A549 (cell line): ENCODE data around the gene JAZF1.

Source experiments
- CTCF ChIP-seq: fragments of >200 bp; sonication (Bioruptor Twin); formaldehyde crosslinking; IDR thresholded peaks from 3 replicates; pipeline ENCODE4 v1.5.1; 2016
- EHMT2 ChIP-seq: fragments of 200-600 bp; sonication (generic); IDR thresholded peaks from 2 replicates; pipeline ENCODE4 v1.6.1; 2016; ENCODE audit warnings: antibody characterized with exemption, low read depth, mild to moderate bottlenecking, moderate library complexity
- EP300 ChIP-seq, 2 experiments: fragments of >200 bp; sonication (Bioruptor Twin); formaldehyde crosslinking; IDR thresholded peaks; 2 replicates in 1 of 2; 3 replicates in 1 of 2; pipeline ENCODE4 v1.6.1; 2016 to 2017
- HDAC2 ChIP-seq: fragments of 200-600 bp; sonication (generic); IDR thresholded peaks from 2 replicates; pipeline ENCODE4 v1.6.1; 2016
- JUNB ChIP-seq: fragments of >200 bp; sonication (Bioruptor Twin); formaldehyde crosslinking; IDR thresholded peaks from 2 replicates; pipeline ENCODE4 v1.6.1; 2016
- MAX ChIP-seq: IDR thresholded peaks from 2 replicates; pipeline ENCODE4 v1.6.1; 2012
- NPAS2 ChIP-seq: fragments of 250-450 bp; sonication (Bioruptor Pico); IDR thresholded peaks from 2 replicates; pipeline ENCODE4 v1.8.0; 2022; ENCODE audit warnings: mild to moderate bottlenecking, moderate library complexity, borderline replicate concordance
- PHF8 ChIP-seq: fragments of 200-600 bp; sonication (generic); IDR thresholded peaks from 2 replicates; pipeline ENCODE4 v1.6.1; 2016; ENCODE audit warnings: low read depth, mild to moderate bottlenecking, antibody characterized with exemption, moderate library complexity, borderline replicate concordance
- POLR2A ChIP-seq: IDR thresholded peaks from 2 replicates; pipeline ENCODE4 v1.6.1; 2012; ENCODE audit warnings: mild to moderate bottlenecking, low read length
- POLR2AphosphoS2 ChIP-seq: conservative IDR thresholded peaks from 2 replicates; pipeline ENCODE4 v1.6.1; 2012; ENCODE audit warnings: low read length, improper control_type of control experiment, inconsistent platforms
- RARB ChIP-seq: fragments of 250-450 bp; sonication (Bioruptor Pico); IDR thresholded peaks from 2 replicates; pipeline ENCODE4 v1.8.0; 2021; ENCODE audit warnings: mild to moderate bottlenecking, moderate library complexity
- REST ChIP-seq: fragments of 200-600 bp; sonication (generic); IDR thresholded peaks from 2 replicates; pipeline ENCODE4 v1.6.1; 2016; ENCODE audit warnings: antibody characterized with exemption, mild to moderate bottlenecking, moderate library complexity
- USF2 ChIP-seq: fragments of 450-650 bp; IDR thresholded peaks from 2 replicates; pipeline ENCODE4 v1.6.1; 2014; ENCODE audit warnings: antibody characterized with exemption
- ZC3H11A ChIP-seq: fragments of 450-650 bp; IDR thresholded peaks from 2 replicates; pipeline ENCODE4 v1.6.1; 2014; ENCODE audit warnings: antibody characterized with exemption, mild to moderate bottlenecking

- TF ChIP-seq PHF8 (no peak), REST (no peak), NPAS2 (no peak), USF2 (no peak), CTCF (no peak), POLR2A (no peak), HDAC2 (no peak), EP300 (IDR thresholded peaks at IDR 0.05) (no peak), ZC3H11A (no peak), POLR2AphosphoS2 (no peak), EHMT2 (no peak), RARB (CRISPR knock-in tag) (no peak), JUNB (no peak), MAX (no peak)
These were observed 217.5 kb downstream of the JAZF1 start for GRCh38 chr7:27963056-27963455.
